Measurements from ENCODE around the gene CIDEB. TPM values are rescaled to one million over a fixed set of nuclear protein-coding genes. Genes with fewer than 3 reads are reported as not detected.

CIDEB gene
- total RNA-seq, 1 donor from 2014 or later, result 1.1 TPM

DNA sequence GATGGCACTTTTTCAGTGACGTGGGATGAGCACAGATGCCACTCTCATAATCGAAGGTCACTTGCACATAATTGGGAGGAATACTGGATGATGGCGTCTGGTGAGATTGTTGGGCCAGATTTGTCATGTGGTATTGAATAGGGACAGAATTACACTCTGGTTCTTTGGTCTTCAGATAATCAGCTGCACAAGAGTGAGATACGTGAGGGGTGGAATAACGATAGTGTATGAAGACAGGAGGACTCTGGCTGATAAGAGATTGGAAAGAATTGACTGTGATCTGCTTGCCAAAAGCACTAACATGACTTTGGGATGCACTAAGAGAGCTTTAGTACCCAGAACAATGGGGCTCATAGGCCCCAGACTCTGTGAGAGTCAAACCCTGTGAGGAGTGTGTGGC is 29.4 kb downstream of the CIDEB start:
- Histone ChIP-seq H3K36me3 (ENCODE audit: control insufficient read depth, insufficient read depth, low read length) (no peaks in the 10 kb centered on the region), H3K4me3 (ENCODE audit: low read depth, low read length) (no peak overlapping the region), H3K27me3 (ENCODE audit: control insufficient read depth, insufficient read depth, low read length) (no peaks in the 10 kb centered on the region)
- DNase-seq (ENCODE audit: low read depth), result no peak
- TF ChIP-seq, protein P1, sequence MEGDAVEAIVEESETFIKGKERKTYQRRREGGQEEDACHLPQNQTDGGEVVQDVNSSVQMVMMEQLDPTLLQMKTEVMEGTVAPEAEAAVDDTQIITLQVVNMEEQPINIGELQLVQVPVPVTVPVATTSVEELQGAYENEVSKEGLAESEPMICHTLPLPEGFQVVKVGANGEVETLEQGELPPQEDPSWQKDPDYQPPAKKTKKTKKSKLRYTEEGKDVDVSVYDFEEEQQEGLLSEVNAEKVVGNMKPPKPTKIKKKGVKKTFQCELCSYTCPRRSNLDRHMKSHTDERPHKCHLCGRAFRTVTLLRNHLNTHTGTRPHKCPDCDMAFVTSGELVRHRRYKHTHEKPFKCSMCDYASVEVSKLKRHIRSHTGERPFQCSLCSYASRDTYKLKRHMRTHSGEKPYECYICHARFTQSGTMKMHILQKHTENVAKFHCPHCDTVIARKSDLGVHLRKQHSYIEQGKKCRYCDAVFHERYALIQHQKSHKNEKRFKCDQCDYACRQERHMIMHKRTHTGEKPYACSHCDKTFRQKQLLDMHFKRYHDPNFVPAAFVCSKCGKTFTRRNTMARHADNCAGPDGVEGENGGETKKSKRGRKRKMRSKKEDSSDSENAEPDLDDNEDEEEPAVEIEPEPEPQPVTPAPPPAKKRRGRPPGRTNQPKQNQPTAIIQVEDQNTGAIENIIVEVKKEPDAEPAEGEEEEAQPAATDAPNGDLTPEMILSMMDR (IDR thresholded peaks at IDR 0.05; ENCODE audit: insufficient read depth, low read length, poor library complexity, severe bottlenecking), result no peak

DNA sequence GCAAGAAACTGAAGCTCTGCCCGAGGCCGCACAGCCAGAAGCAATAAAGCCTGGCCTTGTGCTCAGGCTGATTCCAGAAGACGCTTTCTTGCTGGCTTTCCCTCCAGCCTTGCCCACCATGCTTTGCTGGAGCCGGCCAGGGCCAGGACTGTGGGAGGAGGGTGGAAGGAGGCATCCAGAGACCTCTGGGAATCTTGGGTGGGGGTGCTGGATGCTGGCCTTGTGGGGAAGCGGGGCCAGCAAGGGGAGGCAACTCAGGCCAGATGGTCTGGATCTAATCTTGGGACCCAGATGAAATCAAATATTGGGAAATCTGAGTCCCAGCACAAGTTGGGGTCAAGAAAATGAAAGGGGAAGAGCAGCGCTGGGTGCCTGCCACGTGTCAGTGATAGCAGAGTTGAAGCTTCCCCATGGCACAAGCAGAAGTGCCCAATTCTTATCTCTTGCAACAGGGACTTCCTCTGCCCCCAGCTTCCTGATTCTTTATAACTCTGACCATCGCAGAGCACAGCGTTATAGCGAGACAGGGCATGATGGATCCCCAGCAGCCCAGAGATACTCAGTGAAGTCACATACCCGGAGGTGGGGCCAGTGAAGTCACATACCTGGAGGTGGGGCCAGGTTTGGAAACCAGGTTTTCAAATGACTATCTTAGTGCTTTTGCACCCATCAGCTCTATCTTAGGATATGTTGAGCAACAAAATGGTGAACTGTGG is 30.0 kb downstream of the CIDEB start:
- TF ChIP-seq, protein P1 (IDR thresholded peaks at IDR 0.05; ENCODE audit: insufficient read depth, low read length, poor library complexity, severe bottlenecking), result no peak
- no peak for DNase-seq (ENCODE audit: low read depth)
- Histone ChIP-seq H3K4me3 (ENCODE audit: low read depth, low read length) (no peak overlapping the region), H3K36me3 (ENCODE audit: control insufficient read depth, insufficient read depth, low read length) (no peaks in the 10 kb centered on the region), H3K27me3 (ENCODE audit: control insufficient read depth, insufficient read depth, low read length) (no peaks in the 10 kb centered on the region)

DNA sequence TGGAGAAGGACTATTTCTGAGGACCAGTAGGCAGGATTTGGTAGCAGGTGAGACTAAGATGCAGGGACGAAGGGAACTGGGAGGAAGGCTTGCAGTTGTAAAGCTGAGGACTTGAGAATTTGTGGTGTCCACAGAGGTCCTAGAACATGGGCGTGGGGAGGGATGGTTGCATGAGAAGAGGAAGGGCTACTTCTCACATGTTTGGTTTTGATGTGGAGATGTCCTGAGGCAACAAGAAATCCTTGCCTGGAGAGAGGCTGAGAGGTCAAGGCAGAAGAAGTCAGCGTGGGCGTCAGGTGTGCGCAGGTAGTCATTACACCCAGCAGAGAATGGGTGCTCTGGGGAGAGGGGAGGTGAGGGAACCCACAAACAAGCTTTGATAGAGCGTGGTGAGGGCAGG is 30.7 kb downstream of the CIDEB start:
- no peak overlapping the region for H3K4me3 ChIP-seq (ENCODE audit: low read depth, low read length)
- H3K36me3 ChIP-seq (ENCODE audit: control insufficient read depth, insufficient read depth, low read length), result no peaks in the 10 kb centered on the region
- no peak for DNase-seq (ENCODE audit: low read depth)
- TF ChIP-seq, protein P1 (IDR thresholded peaks at IDR 0.05; ENCODE audit: insufficient read depth, low read length, poor library complexity, severe bottlenecking), result no peak
- no peaks in the 10 kb centered on the region for H3K27me3 ChIP-seq (ENCODE audit: control insufficient read depth, insufficient read depth, low read length)

DNA sequence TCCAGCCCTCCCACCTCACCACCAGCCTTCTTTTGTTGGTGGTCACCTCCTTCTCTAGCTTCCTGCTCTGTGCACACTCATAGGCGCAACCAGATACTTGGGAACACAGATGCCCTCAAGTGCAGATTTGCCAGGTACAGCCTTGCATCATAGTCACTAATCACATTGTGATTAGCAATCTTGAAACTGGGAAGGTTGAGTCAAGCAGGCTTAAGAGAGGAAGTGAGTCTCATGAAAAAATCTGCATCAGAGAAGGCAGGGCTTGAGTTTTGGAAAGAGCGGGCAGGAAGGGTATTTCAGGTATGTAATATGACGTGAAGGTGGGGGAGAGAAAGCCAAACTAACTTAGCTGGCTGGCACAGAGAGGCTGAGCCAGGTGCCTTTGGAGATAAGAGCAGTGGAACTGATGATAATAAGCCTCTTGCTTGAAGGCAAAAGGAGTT is 33.7 kb downstream of the CIDEB start:
- Histone ChIP-seq H3K36me3 (ENCODE audit: control insufficient read depth, insufficient read depth, low read length) (peaks cover 2% of the 10 kb centered on the region), H3K4me3 (ENCODE audit: low read depth, low read length) (no peak overlapping the region), H3K27me3 (ENCODE audit: control insufficient read depth, insufficient read depth, low read length) (no peaks in the 10 kb centered on the region)
- TF ChIP-seq, protein P1 (IDR thresholded peaks at IDR 0.05; ENCODE audit: insufficient read depth, low read length, poor library complexity, severe bottlenecking), result no peak
- peak; percentile 32 for DNase-seq (ENCODE audit: low read depth)

DNA sequence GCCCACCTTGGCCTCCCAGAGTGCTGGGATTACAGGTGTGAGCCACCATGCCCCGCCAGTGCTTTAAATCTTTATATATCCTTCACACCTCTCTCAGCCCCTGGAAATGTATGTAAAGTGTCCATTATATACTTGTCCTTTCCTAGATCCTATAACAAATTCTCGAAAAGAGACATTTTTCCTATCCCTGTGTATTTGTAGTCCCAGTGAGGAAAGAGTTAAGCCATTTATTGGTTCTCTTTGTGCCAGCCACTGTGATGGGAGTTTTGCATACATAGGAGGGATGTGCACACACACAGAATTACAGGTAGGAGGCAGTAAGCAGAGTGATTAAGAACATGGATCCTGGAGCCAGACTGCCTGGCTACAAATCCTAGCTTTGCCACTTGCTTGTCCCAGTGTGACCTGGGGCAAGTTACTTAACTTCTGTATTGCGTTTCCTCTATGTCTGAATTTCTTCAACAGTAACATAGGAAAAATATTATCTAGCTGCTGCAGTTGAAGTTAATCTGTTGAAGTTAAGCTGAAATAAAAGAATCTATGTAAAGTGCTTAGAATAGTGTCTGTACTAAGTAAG is 34.3 kb downstream of the CIDEB start:
- Histone ChIP-seq H3K36me3 (ENCODE audit: control insufficient read depth, insufficient read depth, low read length) (peaks cover 2% of the 10 kb centered on the region), H3K4me3 (ENCODE audit: low read depth, low read length) (no peak overlapping the region), H3K27me3 (ENCODE audit: control insufficient read depth, insufficient read depth, low read length) (no peaks in the 10 kb centered on the region)
- no peak for DNase-seq (ENCODE audit: low read depth)
- TF ChIP-seq, protein P1 (IDR thresholded peaks at IDR 0.05; ENCODE audit: insufficient read depth, low read length, poor library complexity, severe bottlenecking), result peak; percentile 11
